T-cell (primary cell): Measurements from ENCODE around the gene NRN1. TPM values are rescaled to one million over a fixed set of nuclear protein-coding genes. Genes with fewer than 3 reads are reported as not detected.

Experiments
- ATAC-seq, 4 experiments: fragments of 200-7000 bp in 3 of 4; fragments of 150-1000 bp in 1 of 4; cut with Tn5 transposase; replicated peaks in 1 of 4; 1 replicate in 3 of 4; 2 replicates in 1 of 4; pipeline ENCODE4 v1.10.0; 2021; ENCODE audit warnings: moderate library complexity in 3 of 4, mild to moderate bottlenecking in 2 of 4, moderate number of reproducible peaks in 1 of 4
- CTCF ChIA-PET, 2 donors: fragments of 300-600 bp; sonication (Branson Sonifier 250); formaldehyde crosslinking; loops; one replicate each; lab custom pipeline; 2022; ENCODE audit warnings: antibody characterized with exemption in 2 of 2; lab: Charles Lee
- POLR2A ChIA-PET, 2 donors: fragments of 300-600 bp; sonication (Branson Sonifier 250); formaldehyde crosslinking; loops; one replicate each; lab custom pipeline; 2022; ENCODE audit warnings: antibody characterized with exemption in 2 of 2; lab: Charles Lee
- DNase-seq, 35 experiments: peaks; one replicate each; pipeline versions ENCODE4 v3.0.0 to v3.0.0-alpha.2; 2013 to 2023
- H3K27ac ChIP-seq: one replicate; pipeline ENCODE4 v1.5.1; 2013; ENCODE audit warnings: low read length
- H3K27me3 ChIP-seq, 2 experiments: replicated peaks in 1 of 2; 1 replicate in 1 of 2; 2 replicates in 1 of 2; pipeline versions ENCODE4 v1.6.1 to v1.7.0; 2013; ENCODE audit warnings: low read length in 1 of 2, mixed read lengths in 1 of 2; ENCODE audit not compliant: control insufficient read depth in 2 of 2, insufficient read depth in 2 of 2; ENCODE audit errors: extremely low read depth in 1 of 2
- H3K36me3 ChIP-seq, 2 donors: 1 replicate in 1 of 2; 2 replicates in 1 of 2; pipeline versions ENCODE4 v1.6.1 to v1.7.0; 2013; ENCODE audit warnings: low read length in 1 of 2; ENCODE audit not compliant: control insufficient read depth in 2 of 2, insufficient read depth in 1 of 2; ENCODE audit errors: extremely low read depth in 1 of 2
- H3K4me1 ChIP-seq, 2 experiments: 1 replicate in 1 of 2; 2 replicates in 1 of 2; pipeline versions ENCODE4 v1.6.1 to v1.7.0; 2013; ENCODE audit warnings: low read length in 2 of 2, mixed read lengths in 1 of 2; ENCODE audit not compliant: insufficient read depth in 2 of 2, control insufficient read depth in 1 of 2; ENCODE audit errors: extremely low read depth in 1 of 2
- H3K4me3 ChIP-seq, 2 donors: 1 replicate in 1 of 2; 2 replicates in 1 of 2; pipeline versions ENCODE4 v1.5.1 to v1.7.0; 2013; ENCODE audit warnings: mild to moderate bottlenecking in 2 of 2, low read length in 1 of 2, moderate library complexity in 1 of 2; ENCODE audit not compliant: control insufficient read depth in 1 of 2; ENCODE audit errors: extremely low read depth in 1 of 2
- H3K9me3 ChIP-seq: 2 replicates; pipeline ENCODE4 v1.7.0; 2013
- H3K27ac Mint-ChIP-seq, 2 donors: one replicate each; pipeline ENCODE4 v1.8.0; 2020 to 2021; ENCODE audit warnings: mild to moderate bottlenecking in 2 of 2, mixed read lengths in 2 of 2
- H3K27me3 Mint-ChIP-seq, 2 donors: one replicate each; pipeline ENCODE4 v1.8.0; 2021 to 2022; ENCODE audit warnings: mixed read lengths in 2 of 2
- H3K36me3 Mint-ChIP-seq: one replicate; pipeline ENCODE4 v1.8.0; 2021; ENCODE audit warnings: mixed read lengths
- H3K4me1 Mint-ChIP-seq, 3 donors: one replicate each; pipeline ENCODE4 v1.8.0; 2020 to 2022; ENCODE audit warnings: mixed read lengths in 3 of 3, mild to moderate bottlenecking in 1 of 3
- H3K4me3 Mint-ChIP-seq, 3 donors: one replicate each; pipeline ENCODE4 v1.8.0; 2020 to 2022; ENCODE audit warnings: mild to moderate bottlenecking in 3 of 3, mixed read lengths in 3 of 3, moderate library complexity in 3 of 3
- H3K9me3 Mint-ChIP-seq, 3 donors: one replicate each; pipeline ENCODE4 v1.8.0; 2020 to 2022; ENCODE audit warnings: mixed read lengths in 3 of 3
- WGBS: methylation state at CpG from one replicate; pipeline ENCODE4 v1.1.5; 2013; ENCODE audit warnings: missing lambda C conversion rate; ENCODE audit not compliant: insufficient coverage; 5-methylcytosine and 5-hydroxymethylcytosine counted together
- total RNA-seq, 35 experiments: library from RNA in 6 of 35; stranded (reverse) in 6 of 35; fragments of 120-200 nt in 1 of 35; gene quantifications; one replicate each; pipeline versions ENCODE4 v1.2.1 to v1.2.4 and lab custom pipeline; 2013 to 2026

NRN1 gene
- total RNA-seq, 5 donors from 2014 or later (not counting 1 experiment from before 2014, with no cell fraction given), result 0.13 to 0.33 TPM; not detected in 3

GRCh38 chr6:5995658-5995948, 11.1 kb downstream of the NRN1 start:
- H3K36me3 ChIP-seq, result no peaks in the 10 kb centered on the region
- H3K4me1 Mint-ChIP-seq, result peaks cover 53 to 66% (median 58%) of the 10 kb centered on the region in 3 donors
- ChIA-PET POLR2A (no interaction called here), CTCF (no interaction called here)
- H3K9me3 Mint-ChIP-seq, result peaks cover 0 to 9% (median 3%) of the 10 kb centered on the region in 3 donors
- peak overlapping the region; percentile 66 to 83 (median 82) for H3K4me3 Mint-ChIP-seq
- 0% methylated on average over 4 of the region's 10 CpGs for WGBS
- peak overlapping the region in 1 of 2 donors; percentile 64 for H3K4me3 ChIP-seq
- H3K9me3 ChIP-seq, result no peaks in the 10 kb centered on the region
- ATAC-seq (no peak), DNase-seq (peak in 1 of 35 experiments; percentile 29)
- H3K27ac ChIP-seq, result no peak overlapping the region
- peaks cover 24 to 60% of the 10 kb centered on the region in 2 experiments for H3K4me1 ChIP-seq
- peaks cover 30 to 76% of the 10 kb centered on the region in 2 experiments for H3K27me3 ChIP-seq
- H3K27me3 Mint-ChIP-seq, result peaks cover 80 to 85% of the 10 kb centered on the region in 2 donors
- H3K27ac Mint-ChIP-seq, result peak overlapping the region in 1 of 2 donors; percentile 36
- H3K36me3 Mint-ChIP-seq, result peaks cover 8% of the 10 kb centered on the region

- H3K27ac ChIP-seq, result no peak overlapping the region
- POLR2A ChIA-PET, result interaction anchor here in 1 of 2 donors (0.5 kb wide), 1 partner anchor 20 kb away, joined by 4 read pairs; no protein-coding TSS in a partner anchor
Observed at GRCh38 chr6:5994999-5995657, 11.6 kb downstream of the NRN1 start.

GRCh38 chr6:5994234-5994998, 12.3 kb downstream of the NRN1 start:
- H3K4me1 ChIP-seq, result peaks cover 22 to 51% of the 10 kb centered on the region in 2 experiments
- no peaks in the 10 kb centered on the region for H3K9me3 ChIP-seq
- no peak for ATAC-seq
- POLR2A ChIA-PET, result interaction anchor here (0.5 to 0.6 kb wide), 3 partner anchors 11 to 20 kb away, joined by 3 to 4 read pairs (median 3); no protein-coding TSS in a partner anchor
- peaks cover 76 to 78% of the 10 kb centered on the region in 2 donors for H3K27me3 Mint-ChIP-seq
- H3K36me3 ChIP-seq, result no peaks in the 10 kb centered on the region
- H3K27ac ChIP-seq, result no peak overlapping the region
- CTCF ChIA-PET, result interaction anchor here (0.7 to 0.8 kb wide), 2 partner anchors 27 to 523 kb away, joined by 3 read pairs; no protein-coding TSS in a partner anchor
- H3K4me3 Mint-ChIP-seq, result peak overlapping the region in 1 of 3 donors; percentile 82
- WGBS, result 11% methylated on average over 7 of the region's 38 CpGs
- peaks cover 28 to 70% of the 10 kb centered on the region in 2 experiments for H3K27me3 ChIP-seq
- peak overlapping the region in 1 of 2 donors; percentile 29 for H3K27ac Mint-ChIP-seq
- no peaks in the 10 kb centered on the region for H3K36me3 Mint-ChIP-seq
- DNase-seq, result peak in 1 of 35 experiments; percentile 16
- H3K9me3 Mint-ChIP-seq, result peaks cover 0 to 3% (median 0%) of the 10 kb centered on the region in 3 donors
- peaks cover 44 to 54% (median 47%) of the 10 kb centered on the region in 3 donors for H3K4me1 Mint-ChIP-seq
- peak overlapping the region in 1 of 2 donors; percentile 64 for H3K4me3 ChIP-seq

More at GRCh38 chr6:5994999-5995657, 11.6 kb downstream of the NRN1 start:
- peaks cover 76 to 80% of the 10 kb centered on the region in 2 donors for H3K27me3 Mint-ChIP-seq
- 6% methylated on average over 13 of the region's 26 CpGs for WGBS
- peaks cover 24 to 58% of the 10 kb centered on the region in 2 experiments for H3K4me1 ChIP-seq
- H3K4me3 Mint-ChIP-seq, result peak overlapping the region; percentile 66 to 83 (median 82)
- H3K36me3 ChIP-seq, result no peaks in the 10 kb centered on the region
- CTCF ChIA-PET, result interaction anchor here (0.7 to 0.8 kb wide), 2 partner anchors 27 to 524 kb away, joined by 3 read pairs; no protein-coding TSS in a partner anchor
- H3K9me3 ChIP-seq, result no peaks in the 10 kb centered on the region
- peaks cover 4% of the 10 kb centered on the region for H3K36me3 Mint-ChIP-seq
- H3K27ac Mint-ChIP-seq, result peak overlapping the region in 1 of 2 donors; percentile 36
- no peak for ATAC-seq
- H3K4me3 ChIP-seq, result peak overlapping the region in 1 of 2 donors; percentile 64
- no peak for DNase-seq
- peaks cover 30 to 76% of the 10 kb centered on the region in 2 experiments for H3K27me3 ChIP-seq
- H3K9me3 Mint-ChIP-seq, result peaks cover 0 to 5% (median 3%) of the 10 kb centered on the region in 3 donors
- peaks cover 51 to 61% (median 54%) of the 10 kb centered on the region in 3 donors for H3K4me1 Mint-ChIP-seq

GRCh38 chr6:5992551-5993225, 14.0 kb downstream of the NRN1 start:
- ATAC-seq (no peak), DNase-seq (no peak)
- Mint-ChIP-seq H3K27ac (no peak overlapping the region), H3K36me3 (no peaks in the 10 kb centered on the region), H3K4me3 (no peak overlapping the region), H3K27me3 (peaks cover 70 to 76% of the 10 kb centered on the region in 2 donors), H3K9me3 (peaks cover 0 to 3% (median 0%) of the 10 kb centered on the region in 3 donors), H3K4me1 (peaks cover 33 to 39% (median 36%) of the 10 kb centered on the region in 3 donors)
- H3K36me3 ChIP-seq, result no peaks in the 10 kb centered on the region
- peaks cover 19 to 36% of the 10 kb centered on the region in 2 experiments for H3K4me1 ChIP-seq
- H3K27me3 ChIP-seq, result peaks cover 20 to 58% of the 10 kb centered on the region in 2 experiments
- H3K9me3 ChIP-seq, result no peaks in the 10 kb centered on the region
- H3K4me3 ChIP-seq, result no peak overlapping the region
- WGBS, result 43% methylated on average over 7 of the region's 10 CpGs
- ChIA-PET POLR2A (no interaction called here), CTCF (no interaction called here)
- H3K27ac ChIP-seq, result no peak overlapping the region

GRCh38 chr6:5990786-5991185, 15.9 kb downstream of the NRN1 start:
- no CpG with 5 or more reads among the region's 4 CpGs for WGBS

More at GRCh38 chr6:5990786-5991185, 15.9 kb downstream of the NRN1 start:
- Histone ChIP-seq H3K9me3 (no peaks in the 10 kb centered on the region), H3K4me1 (peaks cover 15 to 17% of the 10 kb centered on the region in 2 experiments), H3K36me3 (no peaks in the 10 kb centered on the region), H3K27ac (no peak overlapping the region), H3K4me3 (no peak overlapping the region), H3K27me3 (peaks cover 20 to 41% of the 10 kb centered on the region in 2 experiments)
- H3K4me3 Mint-ChIP-seq, result no peak overlapping the region
- DNase-seq (no peak), ATAC-seq (no peak)
- no peaks in the 10 kb centered on the region for H3K36me3 Mint-ChIP-seq
- ChIA-PET CTCF (no interaction called here), POLR2A (no interaction called here)
- H3K4me1 Mint-ChIP-seq, result peaks cover 19 to 25% (median 23%) of the 10 kb centered on the region in 3 donors
- H3K9me3 Mint-ChIP-seq, result peaks cover 0 to 3% (median 0%) of the 10 kb centered on the region in 3 donors
- no peak overlapping the region for H3K27ac Mint-ChIP-seq
- peaks cover 53 to 68% of the 10 kb centered on the region in 2 donors for H3K27me3 Mint-ChIP-seq
